WTC11 (cell line): ENCODE measurements around the gene AKR1C2. TPM values are rescaled to one million over a fixed set of nuclear protein-coding genes. Genes with fewer than 3 reads are reported as not detected.
"Not testable (repeated sequence)": the region's sequence is repeated elsewhere in the genome, so short reads cannot be mapped to it uniquely, and the experiment has no call there.

Experiments used
- ATAC-seq: fragments of 200-7000 bp; cut with Tn5 transposase; 2 replicates; pipeline ENCODE4 v1.10.0; 2021; ENCODE audit warnings: mild to moderate bottlenecking, moderate library complexity
- CTCF ChIA-PET: fragments of 300-600 bp; sonication (Branson Sonifier 250); formaldehyde crosslinking; loops from one replicate; lab custom pipeline; 2021; ENCODE audit warnings: antibody characterized with exemption; lab: Charles Lee
- POLR2A ChIA-PET: fragments of 350-600 bp; sonication (Branson Sonifier 250); formaldehyde crosslinking; loops from one replicate; lab custom pipeline; 2021; ENCODE audit warnings: antibody characterized with exemption; lab: Charles Lee
- DNase-seq: peaks from one replicate; pipeline ENCODE4 v3.0.0; 2021; ENCODE audit warnings: low spot score
- H3K27ac Mint-ChIP-seq: 2 replicates; pipeline ENCODE4 v1.8.0; 2021; ENCODE audit warnings: mixed read lengths
- H3K27me3 Mint-ChIP-seq: 2 replicates; pipeline ENCODE4 v1.8.0; 2021; ENCODE audit warnings: low read depth, mild to moderate bottlenecking, moderate library complexity, mixed read lengths
- H3K36me3 Mint-ChIP-seq: 2 replicates; pipeline ENCODE4 v1.8.0; 2021; ENCODE audit warnings: mixed read lengths
- H3K4me1 Mint-ChIP-seq: 2 replicates; pipeline ENCODE4 v1.8.0; 2022; ENCODE audit warnings: mixed read lengths
- H3K4me3 Mint-ChIP-seq: 2 replicates; pipeline ENCODE4 v1.8.0; 2021; ENCODE audit warnings: mild to moderate bottlenecking, moderate library complexity, mixed read lengths
- H3K9me3 Mint-ChIP-seq: 2 replicates; pipeline ENCODE4 v1.8.0; 2021; ENCODE audit warnings: mixed read lengths
- CBFB ChIP-seq: sonication (generic); formaldehyde crosslinking; IDR thresholded peaks from 2 replicates; pipeline ENCODE4 v1.8.1; 2022; ENCODE audit warnings: mild to moderate bottlenecking, low read depth, missing genetic modification reagents
- EMX1 ChIP-seq: fragments of 250-450 bp; sonication (Bioruptor Pico); IDR thresholded peaks from 2 replicates; pipeline ENCODE4 v1.8.0; 2021; ENCODE audit warnings: mild to moderate bottlenecking
- FOXJ3 ChIP-seq: sonication (generic); formaldehyde crosslinking; IDR thresholded peaks from 2 replicates; pipeline ENCODE4 v1.9.0; 2021; ENCODE audit warnings: missing genetic modification reagents, mild to moderate bottlenecking, borderline replicate concordance
- GABPB1 ChIP-seq: sonication (generic); formaldehyde crosslinking; IDR thresholded peaks from 2 replicates; pipeline ENCODE4 v1.8.1; 2023; ENCODE audit warnings: mild to moderate bottlenecking, missing genetic modification reagents
- IRF1 ChIP-seq: sonication (generic); formaldehyde crosslinking; IDR thresholded peaks from 2 replicates; pipeline ENCODE4 v1.8.0; 2023; ENCODE audit warnings: missing genetic modification reagents
- IRF2 ChIP-seq: sonication (generic); formaldehyde crosslinking; IDR thresholded peaks from 2 replicates; pipeline ENCODE4 v1.8.0; 2022; ENCODE audit warnings: low read depth, missing genetic modification reagents, borderline replicate concordance
- JUN ChIP-seq: sonication (generic); formaldehyde crosslinking; IDR thresholded peaks from 2 replicates; pipeline ENCODE4 v1.8.0; 2023; ENCODE audit warnings: mild to moderate bottlenecking, missing genetic modification reagents
- MAX ChIP-seq: sonication (generic); formaldehyde crosslinking; IDR thresholded peaks from 2 replicates; pipeline ENCODE4 v1.8.0; 2022; ENCODE audit warnings: mild to moderate bottlenecking, missing genetic modification reagents
- NFYB ChIP-seq: sonication (generic); formaldehyde crosslinking; conservative IDR thresholded peaks from 2 replicates; pipeline ENCODE4 v1.8.0; 2022; ENCODE audit warnings: low read depth, missing genetic modification reagents
- SP1 ChIP-seq: sonication (generic); formaldehyde crosslinking; conservative IDR thresholded peaks from 2 replicates; pipeline ENCODE4 v1.8.1; 2022; ENCODE audit warnings: missing genetic modification reagents
- TCF7 ChIP-seq: sonication (generic); formaldehyde crosslinking; IDR thresholded peaks from 2 replicates; pipeline ENCODE4 v1.8.0; 2022; ENCODE audit warnings: mild to moderate bottlenecking, low read depth, missing genetic modification reagents, moderate library complexity
- TEAD4 ChIP-seq: sonication (generic); formaldehyde crosslinking; IDR thresholded peaks from 2 replicates; pipeline ENCODE4 v1.8.0; 2022; ENCODE audit warnings: mild to moderate bottlenecking, missing genetic modification reagents
- ZBTB21 ChIP-seq: sonication (generic); formaldehyde crosslinking; IDR thresholded peaks from 2 replicates; pipeline ENCODE4 v1.8.1; 2023; ENCODE audit warnings: mild to moderate bottlenecking, missing genetic modification reagents, borderline replicate concordance
- ZBTB43 ChIP-seq: sonication (generic); formaldehyde crosslinking; IDR thresholded peaks from 2 replicates; pipeline ENCODE4 v1.8.1; 2023; ENCODE audit warnings: mild to moderate bottlenecking, missing genetic modification reagents
- ZNF232 ChIP-seq: sonication (generic); formaldehyde crosslinking; IDR thresholded peaks from 2 replicates; pipeline ENCODE4 v1.8.0; 2022; ENCODE audit warnings: mild to moderate bottlenecking, missing genetic modification reagents
- ZNF396 ChIP-seq: fragments of 250-450 bp; sonication (Bioruptor Pico); IDR thresholded peaks from 2 replicates; pipeline ENCODE4 v1.8.0; 2021; ENCODE audit warnings: mild to moderate bottlenecking, moderate library complexity, borderline replicate concordance
- ZNF671 ChIP-seq: fragments of 250-450 bp; sonication (Bioruptor Pico); IDR thresholded peaks from 2 replicates; pipeline ENCODE4 v1.8.0; 2021; ENCODE audit warnings: mild to moderate bottlenecking
- total RNA-seq: library from RNA; stranded (reverse); gene quantifications from 3 replicates; pipeline ENCODE4 v1.2.3, GENCODE V29; 2021
- TF ChIP-seq, protein P1 (sequence below): sonication (generic); formaldehyde crosslinking; IDR thresholded peaks from 2 replicates; pipeline ENCODE4 v1.8.1; 2022; ENCODE audit warnings: missing genetic modification reagents, borderline replicate concordance
- TF ChIP-seq, protein P2 (sequence below): sonication (generic); formaldehyde crosslinking; IDR thresholded peaks from 2 replicates; pipeline ENCODE4 v1.8.0; 2023; ENCODE audit warnings: missing genetic modification reagents, mild to moderate bottlenecking, borderline replicate concordance

Gene AKR1C2
- total RNA-seq, 1 experiment from 2014 or later = 1.2 TPM

- no peak for ATAC-seq
- no peaks in the 10 kb centered on the region for H3K27me3 Mint-ChIP-seq
- CTCF ChIA-PET = no interaction called here
- no peak overlapping the region for H3K4me3 Mint-ChIP-seq
- TF ChIP-seq TEAD4 (CRISPR knock-in tag) (no peak), TCF7 (CRISPR knock-in tag) (no peak), ZNF671 (CRISPR knock-in tag) (no peak), ZNF396 (CRISPR knock-in tag) (no peak), FOXJ3 (no peak), IRF1 (CRISPR knock-in tag) (no peak), JUN (CRISPR knock-in tag) (no peak)
- TF ChIP-seq, protein P1, sequence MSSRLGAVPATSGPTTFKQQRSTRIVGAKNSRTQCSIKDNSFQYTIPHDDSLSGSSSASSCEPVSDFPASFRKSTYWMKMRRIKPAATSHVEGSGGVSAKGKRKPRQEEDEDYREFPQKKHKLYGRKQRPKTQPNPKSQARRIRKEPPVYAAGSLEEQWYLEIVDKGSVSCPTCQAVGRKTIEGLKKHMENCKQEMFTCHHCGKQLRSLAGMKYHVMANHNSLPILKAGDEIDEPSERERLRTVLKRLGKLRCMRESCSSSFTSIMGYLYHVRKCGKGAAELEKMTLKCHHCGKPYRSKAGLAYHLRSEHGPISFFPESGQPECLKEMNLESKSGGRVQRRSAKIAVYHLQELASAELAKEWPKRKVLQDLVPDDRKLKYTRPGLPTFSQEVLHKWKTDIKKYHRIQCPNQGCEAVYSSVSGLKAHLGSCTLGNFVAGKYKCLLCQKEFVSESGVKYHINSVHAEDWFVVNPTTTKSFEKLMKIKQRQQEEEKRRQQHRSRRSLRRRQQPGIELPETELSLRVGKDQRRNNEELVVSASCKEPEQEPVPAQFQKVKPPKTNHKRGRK (CRISPR knock-in tag) = no peak
- peaks cover 31% of the 10 kb centered on the region for H3K4me1 Mint-ChIP-seq
- H3K9me3 Mint-ChIP-seq = peaks cover 18% of the 10 kb centered on the region
- POLR2A ChIA-PET = no interaction called here
- DNase-seq = no peak
- 0 out of 2 replicates have a peak, but pooled peaks cover 2% of the 10 kb centered on the region for H3K36me3 Mint-ChIP-seq
- no peak overlapping the region for H3K27ac Mint-ChIP-seq
Measured at GRCh38 chr10:5014936-5015335, 11.3 kb upstream of the AKR1C2 start.

GRCh38 chr10:5014200-5014910 lies 10.7 kb upstream of the AKR1C2 start:
- H3K27ac Mint-ChIP-seq, DNase-seq, ATAC-seq, POLR2A ChIA-PET, H3K4me3 Mint-ChIP-seq, H3K36me3 Mint-ChIP-seq, H3K27me3 Mint-ChIP-seq, CTCF ChIA-PET: not testable (repeated sequence)
- peaks cover 18% of the 10 kb centered on the region for H3K9me3 Mint-ChIP-seq
- peaks cover 30% of the 10 kb centered on the region for H3K4me1 Mint-ChIP-seq

GRCh38 chr10:5013385-5013784 lies 9.7 kb upstream of the AKR1C2 start:
- ATAC-seq = no peak
- no peak overlapping the region for H3K27ac Mint-ChIP-seq
- CTCF ChIA-PET = no interaction called here

More at GRCh38 chr10:5013385-5013784, 9.7 kb upstream of the AKR1C2 start:
- Mint-ChIP-seq H3K27me3 (no peaks in the 10 kb centered on the region), H3K4me3 (no peak overlapping the region), H3K9me3 (peaks cover 18% of the 10 kb centered on the region), H3K36me3 (0 out of 2 replicates have a peak, but pooled peaks cover 2% of the 10 kb centered on the region), H3K4me1 (peaks cover 24% of the 10 kb centered on the region)
- DNase-seq = no peak
- POLR2A ChIA-PET = no interaction called here
- TF ChIP-seq, protein P2, sequence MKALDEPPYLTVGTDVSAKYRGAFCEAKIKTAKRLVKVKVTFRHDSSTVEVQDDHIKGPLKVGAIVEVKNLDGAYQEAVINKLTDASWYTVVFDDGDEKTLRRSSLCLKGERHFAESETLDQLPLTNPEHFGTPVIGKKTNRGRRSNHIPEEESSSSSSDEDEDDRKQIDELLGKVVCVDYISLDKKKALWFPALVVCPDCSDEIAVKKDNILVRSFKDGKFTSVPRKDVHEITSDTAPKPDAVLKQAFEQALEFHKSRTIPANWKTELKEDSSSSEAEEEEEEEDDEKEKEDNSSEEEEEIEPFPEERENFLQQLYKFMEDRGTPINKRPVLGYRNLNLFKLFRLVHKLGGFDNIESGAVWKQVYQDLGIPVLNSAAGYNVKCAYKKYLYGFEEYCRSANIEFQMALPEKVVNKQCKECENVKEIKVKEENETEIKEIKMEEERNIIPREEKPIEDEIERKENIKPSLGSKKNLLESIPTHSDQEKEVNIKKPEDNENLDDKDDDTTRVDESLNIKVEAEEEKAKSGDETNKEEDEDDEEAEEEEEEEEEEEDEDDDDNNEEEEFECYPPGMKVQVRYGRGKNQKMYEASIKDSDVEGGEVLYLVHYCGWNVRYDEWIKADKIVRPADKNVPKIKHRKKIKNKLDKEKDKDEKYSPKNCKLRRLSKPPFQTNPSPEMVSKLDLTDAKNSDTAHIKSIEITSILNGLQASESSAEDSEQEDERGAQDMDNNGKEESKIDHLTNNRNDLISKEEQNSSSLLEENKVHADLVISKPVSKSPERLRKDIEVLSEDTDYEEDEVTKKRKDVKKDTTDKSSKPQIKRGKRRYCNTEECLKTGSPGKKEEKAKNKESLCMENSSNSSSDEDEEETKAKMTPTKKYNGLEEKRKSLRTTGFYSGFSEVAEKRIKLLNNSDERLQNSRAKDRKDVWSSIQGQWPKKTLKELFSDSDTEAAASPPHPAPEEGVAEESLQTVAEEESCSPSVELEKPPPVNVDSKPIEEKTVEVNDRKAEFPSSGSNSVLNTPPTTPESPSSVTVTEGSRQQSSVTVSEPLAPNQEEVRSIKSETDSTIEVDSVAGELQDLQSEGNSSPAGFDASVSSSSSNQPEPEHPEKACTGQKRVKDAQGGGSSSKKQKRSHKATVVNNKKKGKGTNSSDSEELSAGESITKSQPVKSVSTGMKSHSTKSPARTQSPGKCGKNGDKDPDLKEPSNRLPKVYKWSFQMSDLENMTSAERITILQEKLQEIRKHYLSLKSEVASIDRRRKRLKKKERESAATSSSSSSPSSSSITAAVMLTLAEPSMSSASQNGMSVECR (CRISPR knock-in tag) = no peak
- TF ChIP-seq CBFB (no peak), NFYB (CRISPR knock-in tag) (no peak), ZBTB21 (CRISPR knock-in tag) (no peak), ZBTB43 (CRISPR knock-in tag) (no peak), FOXJ3 (no peak), EMX1 (CRISPR knock-in tag) (no peak), GABPB1 (CRISPR knock-in tag) (no peak), MAX (no peak), SP1 (CRISPR knock-in tag) (no peak), IRF2 (CRISPR knock-in tag) (no peak), ZNF232 (CRISPR knock-in tag) (no peak)
